Mucosa of rectum (tissue), 2 donors: Measurements from ENCODE around the gene SF1.
A peak's percentile ranks its signal among the peaks of the same experiment; 100 is the strongest.

Experiments used
- H3K27ac ChIP-seq, 2 donors: one replicate each; pipeline ENCODE4 v1.7.0; 2013; ENCODE audit warnings: inconsistent platforms in 2 of 2, low read depth in 2 of 2, low read length in 2 of 2
- H3K27me3 ChIP-seq, 2 donors: one replicate each; pipeline ENCODE4 v1.7.0; 2013; ENCODE audit warnings: low read length in 2 of 2; ENCODE audit not compliant: control insufficient read depth in 2 of 2, insufficient read depth in 2 of 2
- H3K36me3 ChIP-seq, 2 donors: one replicate each; pipeline ENCODE4 v1.7.0; 2013; ENCODE audit warnings: low read length in 2 of 2; ENCODE audit not compliant: control insufficient read depth in 2 of 2, insufficient read depth in 2 of 2
- H3K4me1 ChIP-seq, 2 donors: one replicate each; pipeline ENCODE4 v1.7.0; 2013; ENCODE audit warnings: low read length in 2 of 2, mild to moderate bottlenecking in 1 of 2; ENCODE audit not compliant: control insufficient read depth in 2 of 2, insufficient read depth in 2 of 2
- H3K4me3 ChIP-seq, 2 donors: one replicate each; pipeline ENCODE4 v1.7.0; 2013; ENCODE audit warnings: low read length in 2 of 2
- H3K9ac ChIP-seq, 2 donors: one replicate each; pipeline ENCODE4 v1.7.0; 2013; ENCODE audit warnings: low read length in 2 of 2, low read depth in 1 of 2, mild to moderate bottlenecking in 1 of 2
- H3K9me3 ChIP-seq, 2 donors: one replicate each; pipeline ENCODE4 v1.7.0; 2013; ENCODE audit warnings: low read length in 2 of 2; ENCODE audit not compliant: control insufficient read depth in 2 of 2
- donor health status: healthy.
- donor health status: Normal muscosa, but diverticular disease.

The SF1 gene

DNA sequence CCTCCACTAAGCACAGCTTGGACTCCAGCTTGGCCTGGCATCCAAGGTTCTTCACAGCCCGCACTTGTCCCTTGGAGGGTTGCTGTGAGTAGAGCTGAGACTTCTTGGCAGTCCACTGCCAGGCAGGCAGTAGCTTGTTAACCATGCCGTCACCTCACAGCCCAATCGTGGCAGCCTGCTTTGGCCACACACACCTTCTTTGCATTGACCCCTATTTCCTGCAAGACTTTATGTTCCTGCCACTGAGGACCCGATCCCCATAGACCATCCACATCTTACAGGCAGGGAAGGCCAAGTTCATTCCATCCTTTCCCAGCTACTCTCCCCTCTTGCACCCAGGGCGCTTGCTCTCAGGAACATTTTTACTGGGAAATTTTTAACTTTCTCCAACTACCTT is 16.1 kb downstream of the SF1 start:
- Histone ChIP-seq H3K36me3 (peaks cover 40 to 42% of the 10 kb centered on the region in 2 donors), H3K9ac (no peak overlapping the region)

DNA sequence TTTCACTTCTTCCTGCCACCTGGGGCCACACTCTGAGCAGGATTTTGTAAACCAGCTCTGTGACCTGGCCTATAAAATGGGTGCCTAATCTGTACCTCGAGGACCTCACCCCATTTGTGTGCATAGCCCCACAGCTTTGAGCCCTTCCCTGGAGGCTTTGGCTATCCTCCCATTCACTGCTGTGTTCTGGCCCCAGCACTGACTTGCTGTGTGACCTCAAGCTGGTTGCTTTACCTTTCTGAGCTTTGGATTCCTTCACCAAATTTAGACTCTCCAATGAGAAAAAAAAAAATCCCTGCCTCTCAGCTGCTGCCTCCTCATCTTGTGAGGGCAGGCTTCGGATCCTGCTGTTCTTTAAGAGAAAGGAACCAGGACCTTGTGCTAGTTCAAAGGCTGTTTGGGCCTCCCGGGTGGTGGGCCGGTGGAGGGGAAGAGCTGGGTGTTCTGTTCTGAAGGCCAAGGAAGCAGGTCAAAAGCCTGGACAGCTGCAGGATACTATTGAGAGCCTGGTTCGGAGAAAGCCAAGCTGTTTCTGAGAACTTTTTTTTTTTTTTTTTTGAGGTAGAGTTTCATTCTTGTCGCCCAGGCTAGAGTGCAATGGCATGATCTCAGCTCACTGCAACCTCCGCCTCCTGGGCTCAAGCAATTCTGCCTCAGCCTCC is 17.5 kb downstream of the SF1 start:
- Histone ChIP-seq H3K9ac (no peak overlapping the region), H3K4me1 (peaks cover 2 to 25% of the 10 kb centered on the region in 2 donors), H3K36me3 (peaks cover 30 to 31% of the 10 kb centered on the region in 2 donors), H3K9me3 (no peaks in the 10 kb centered on the region), H3K27ac (no peak overlapping the region), H3K4me3 (no peak overlapping the region), H3K27me3 (no peaks in the 10 kb centered on the region)

More for the DNA sequence above, 16.1 kb downstream of the SF1 start:
- H3K27ac ChIP-seq: no peak overlapping the region
- H3K4me1 ChIP-seq: peaks cover 2 to 25% of the 10 kb centered on the region in 2 donors
- H3K9me3 ChIP-seq: no peaks in the 10 kb centered on the region
- no peaks in the 10 kb centered on the region for H3K27me3 ChIP-seq
- H3K4me3 ChIP-seq: no peak overlapping the region

DNA sequence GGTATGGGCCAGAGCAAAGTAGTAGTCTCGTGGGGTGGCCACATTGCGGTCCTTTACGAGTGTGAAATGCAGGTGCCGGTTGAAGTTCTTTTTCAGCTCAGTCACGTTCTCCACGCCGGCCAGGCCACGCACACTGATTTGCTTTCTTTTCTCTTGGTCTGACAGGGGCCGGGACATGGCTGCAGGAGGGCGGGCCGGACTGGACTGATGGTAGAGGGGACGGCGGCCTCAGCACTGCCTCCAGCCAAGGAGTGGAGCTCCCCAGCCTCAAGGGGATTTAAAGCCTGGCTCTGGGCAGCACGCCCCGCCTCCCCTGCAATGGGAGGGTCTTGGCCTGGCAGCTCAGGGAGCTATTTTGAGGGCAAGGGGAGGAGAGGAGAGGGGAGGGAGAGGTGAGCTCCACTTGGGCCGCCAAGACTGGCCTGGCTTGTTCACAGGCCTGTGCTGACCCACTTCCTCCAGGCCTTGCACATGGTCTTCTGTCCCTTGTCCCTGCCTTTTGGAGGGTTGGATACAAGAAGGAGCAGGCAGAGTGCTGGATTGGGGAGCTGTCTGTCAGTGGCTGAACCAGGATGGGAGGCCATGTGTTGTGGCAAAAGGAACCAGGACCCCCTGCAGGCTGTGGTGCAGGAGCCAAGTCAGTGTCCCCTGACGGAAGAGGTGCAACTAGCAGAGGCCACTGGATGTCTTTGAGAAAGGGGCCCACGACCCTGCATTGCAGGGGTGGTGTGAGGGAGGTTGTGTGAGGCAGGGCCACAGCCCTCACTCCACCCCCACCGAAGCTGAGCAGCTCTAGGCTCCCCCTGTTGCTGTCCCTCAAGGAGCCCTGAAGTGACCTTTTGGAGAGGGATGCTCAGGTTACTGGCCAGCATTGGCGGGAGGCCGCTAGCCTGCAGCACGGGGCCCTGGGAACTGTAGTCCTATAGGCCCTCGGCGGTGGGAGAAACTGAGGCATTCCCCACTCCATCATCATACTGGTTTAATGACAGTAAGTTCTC is 18.3 kb downstream of the SF1 start, which contains the start of gene PYGM:
Gene PYGM (minus strand): TSS at position 253 of the 998 bp plus-strand sequence. CDS start 76 bp downstream, at position 177.
- peak within 1 kb of the TSS in 1 of 2 donors; percentile 32 for H3K27ac ChIP-seq
- H3K4me1 ChIP-seq: peaks cover 2 to 24% of the 10 kb centered on the region in 2 donors
- no peak within 1 kb of the TSS for H3K4me3 ChIP-seq
- H3K36me3 ChIP-seq: peaks cover 22 to 25% of the 10 kb centered on the region in 2 donors
- no peaks in the 10 kb centered on the region for H3K9me3 ChIP-seq
- H3K27me3 ChIP-seq: no peaks in the 10 kb centered on the region
- H3K9ac ChIP-seq: peak within 1 kb of the TSS in 1 of 2 donors; percentile 5

DNA sequence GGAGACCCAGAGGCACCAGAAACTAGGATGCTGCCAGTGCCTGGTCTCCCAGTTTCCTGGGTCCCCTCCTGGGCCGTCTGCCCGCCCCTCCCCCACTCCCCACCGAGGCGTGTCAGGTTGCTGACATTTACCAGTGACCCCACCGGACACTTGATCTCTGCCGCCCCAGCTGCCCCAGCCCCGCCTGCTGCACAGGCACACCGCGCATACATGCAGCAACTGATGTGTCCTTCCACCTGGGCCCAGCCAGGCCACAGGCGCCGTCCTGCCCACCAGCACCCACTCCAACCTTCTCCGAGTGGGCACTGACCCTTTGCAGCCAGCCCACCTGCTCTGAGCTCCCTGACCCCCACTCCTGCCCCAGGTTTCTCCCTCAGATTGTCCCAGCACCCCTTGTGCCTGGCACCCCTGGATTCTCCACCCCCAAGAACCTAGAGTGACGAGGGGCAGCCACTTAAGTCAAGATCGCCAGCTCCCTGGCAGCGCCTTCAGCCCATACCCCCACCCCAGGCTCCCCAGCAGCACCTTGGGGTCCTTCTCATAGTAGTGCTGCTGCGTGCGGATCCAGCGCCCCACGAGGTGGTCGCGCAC is 19.1 kb downstream of the SF1 start:
- Histone ChIP-seq H3K4me1 (peaks cover 2 to 19% of the 10 kb centered on the region in 2 donors), H3K4me3 (no peak overlapping the region), H3K9me3 (no peaks in the 10 kb centered on the region), H3K9ac (peak overlapping the region in 1 of 2 donors; percentile 5), H3K36me3 (peaks cover 15 to 19% of the 10 kb centered on the region in 2 donors), H3K27me3 (no peaks in the 10 kb centered on the region), H3K27ac (peak overlapping the region in 1 of 2 donors; percentile 32)

DNA sequence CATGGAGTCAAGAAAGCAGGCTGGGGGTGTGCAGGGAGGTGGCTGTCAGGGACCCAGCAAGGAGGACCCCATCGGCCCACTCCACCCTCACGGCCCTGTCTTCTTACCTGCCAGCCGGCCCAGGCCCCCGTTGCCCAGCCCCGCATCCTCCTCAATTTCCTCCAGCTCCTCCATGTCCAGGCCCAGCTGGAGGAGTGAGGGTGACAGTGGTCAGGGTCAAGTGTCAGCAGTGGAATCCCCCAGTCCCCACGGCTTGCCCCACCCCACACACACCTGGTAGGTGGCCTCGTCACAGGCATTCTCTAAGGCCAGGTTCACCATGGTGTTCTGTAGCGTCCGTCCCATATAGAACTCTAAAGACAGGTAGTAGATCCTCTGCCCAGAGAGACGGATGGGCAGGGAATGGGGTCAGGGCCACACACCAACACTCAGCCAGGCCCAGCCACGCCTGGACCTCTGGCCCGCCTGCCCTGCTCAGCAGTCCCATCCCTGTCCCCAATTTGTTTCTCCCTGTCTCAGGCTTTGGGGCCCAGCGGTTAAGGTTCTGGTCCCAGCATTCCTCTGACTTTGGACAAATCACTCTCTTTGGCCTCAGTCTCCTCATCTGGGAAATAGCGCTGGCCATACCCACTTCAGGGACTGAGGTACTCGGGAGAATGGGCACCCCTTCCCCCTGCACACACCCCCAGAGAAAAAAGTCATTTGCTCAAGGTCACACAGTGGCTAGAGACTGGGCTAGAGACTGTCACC is 19.8 kb downstream of the SF1 start:
- Histone ChIP-seq H3K4me3 (no peak overlapping the region), H3K9me3 (no peaks in the 10 kb centered on the region), H3K36me3 (peaks cover 8 to 12% of the 10 kb centered on the region in 2 donors), H3K27ac (no peak overlapping the region), H3K27me3 (no peaks in the 10 kb centered on the region), H3K4me1 (peaks cover 0 to 12% of the 10 kb centered on the region in 2 donors), H3K9ac (no peak overlapping the region)

DNA sequence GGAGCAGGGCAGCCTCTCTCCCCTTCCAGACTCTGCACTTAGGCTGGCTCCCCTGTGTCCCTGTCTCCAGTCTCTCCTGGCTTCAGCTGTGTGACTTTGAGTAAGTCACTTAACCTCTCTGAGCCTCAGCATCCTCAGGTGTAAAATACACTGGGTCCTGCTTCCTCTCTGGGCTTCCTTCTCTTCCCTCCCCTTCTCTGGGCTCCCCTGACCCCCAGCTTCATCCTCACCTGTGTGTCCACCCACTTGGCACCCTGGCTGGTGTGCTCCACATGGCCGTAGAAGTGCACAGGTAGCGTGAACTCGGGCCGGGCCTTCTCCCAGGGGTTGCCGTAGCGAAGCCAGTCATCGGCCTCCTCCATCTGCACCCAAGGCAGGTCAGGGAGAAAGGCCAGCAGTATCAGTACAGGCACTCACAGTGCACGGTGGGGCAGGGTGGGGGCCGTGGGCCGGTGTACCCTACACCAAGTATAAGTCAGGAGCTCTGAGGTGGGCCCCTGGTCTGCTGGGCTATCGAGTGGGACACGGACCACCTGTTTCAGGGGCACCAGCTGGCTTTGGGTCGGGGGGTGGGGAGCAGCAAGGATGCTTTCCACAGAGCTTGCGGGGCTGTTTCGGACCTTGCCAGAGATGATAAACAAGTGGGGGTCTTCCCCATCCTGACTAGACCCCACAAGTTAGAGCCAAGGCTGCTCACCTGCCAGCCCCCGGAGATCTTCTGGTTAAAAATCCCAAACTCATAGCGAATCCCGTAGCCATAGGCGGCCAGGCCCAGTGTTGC is 20.6 kb downstream of the SF1 start:
- Histone ChIP-seq H3K9me3 (no peaks in the 10 kb centered on the region), H3K9ac (no peak overlapping the region), H3K4me1 (peaks cover 0 to 6% of the 10 kb centered on the region in 2 donors), H3K36me3 (peaks cover 0 to 5% of the 10 kb centered on the region in 2 donors), H3K27me3 (no peaks in the 10 kb centered on the region), H3K27ac (no peak overlapping the region), H3K4me3 (no peak overlapping the region)

DNA sequence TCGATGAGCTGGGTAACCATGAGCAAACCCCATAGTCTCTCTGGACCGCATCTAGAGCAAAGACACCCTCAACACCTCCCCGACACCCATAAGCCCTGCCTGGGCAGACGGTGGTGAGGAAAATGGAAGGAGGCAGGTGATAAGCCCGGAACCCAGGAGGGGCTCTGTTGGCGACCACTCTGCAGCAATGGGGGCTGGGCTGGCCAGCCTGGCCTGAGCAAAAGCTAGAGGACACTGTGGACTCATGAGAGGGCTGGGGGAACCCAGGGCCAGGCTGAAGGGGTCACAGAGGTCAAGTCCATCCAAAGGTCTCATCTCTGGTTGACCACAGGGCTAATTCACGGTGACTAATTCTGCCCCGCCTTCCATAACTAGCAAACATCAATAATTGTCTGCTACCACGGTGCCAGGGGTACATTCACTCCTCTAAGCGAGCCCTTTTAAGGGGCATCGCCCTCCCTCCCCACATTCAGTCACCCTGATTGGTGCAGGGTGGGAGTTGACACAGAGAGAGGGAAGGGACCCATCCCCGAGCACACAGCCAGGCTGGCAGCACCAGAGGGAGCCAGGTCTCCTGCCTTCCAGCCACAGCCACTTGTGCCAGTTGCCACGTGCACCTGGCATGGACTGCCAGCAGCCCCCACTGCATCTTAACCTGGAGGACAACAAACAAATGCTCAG is 22.5 kb downstream of the SF1 start:
- Histone ChIP-seq H3K36me3 (no peaks in the 10 kb centered on the region), H3K27me3 (no peaks in the 10 kb centered on the region), H3K27ac (no peak overlapping the region), H3K9me3 (no peaks in the 10 kb centered on the region), H3K4me1 (peaks cover 0 to 5% of the 10 kb centered on the region in 2 donors), H3K9ac (no peak overlapping the region), H3K4me3 (no peak overlapping the region)

DNA sequence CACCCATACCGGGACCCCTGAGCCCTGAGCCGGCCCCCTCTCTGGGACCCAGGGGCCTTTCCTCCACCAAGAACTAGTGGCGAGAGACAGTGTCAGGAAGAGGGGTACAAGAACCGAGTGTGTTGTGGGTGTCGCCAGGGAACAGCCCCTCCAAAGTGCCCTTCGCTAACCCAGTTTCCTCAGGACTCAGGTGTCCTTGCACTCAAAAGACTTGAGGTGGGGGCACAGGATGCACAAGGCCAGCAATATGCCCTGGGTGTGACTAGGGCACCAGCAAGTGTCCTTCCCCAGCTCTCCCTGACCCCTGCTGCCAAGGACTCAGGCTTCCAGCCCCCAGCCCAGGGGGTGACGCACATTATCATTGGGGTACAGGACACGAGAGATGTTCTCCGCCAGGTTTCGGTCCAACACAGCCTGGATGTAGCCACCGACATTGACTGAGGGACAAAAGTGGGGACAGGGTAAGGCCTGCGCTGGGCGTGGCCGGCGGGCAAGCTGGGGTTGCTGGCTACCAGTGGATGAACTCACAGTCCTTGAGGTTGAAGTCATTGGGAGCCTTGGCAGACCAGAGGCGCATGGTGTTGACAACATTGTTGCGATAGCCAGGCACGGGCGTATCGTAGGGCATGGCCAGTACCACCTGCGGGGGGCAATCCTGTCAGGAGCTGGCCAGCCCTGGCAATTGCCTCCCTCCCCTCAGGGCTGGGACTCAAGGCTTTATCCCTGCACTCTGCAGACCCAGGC is 23.3 kb downstream of the SF1 start:
- Histone ChIP-seq H3K36me3 (no peaks in the 10 kb centered on the region), H3K9me3 (no peaks in the 10 kb centered on the region), H3K4me3 (no peak overlapping the region), H3K4me1 (no peaks in the 10 kb centered on the region), H3K27ac (no peak overlapping the region), H3K9ac (no peak overlapping the region), H3K27me3 (no peaks in the 10 kb centered on the region)
